GM18861 (cell line): ENCODE results near the gene ADAP1.
"Not testable (repeated sequence)": the region's sequence is repeated elsewhere in the genome, so short reads cannot be mapped to it uniquely, and the experiment has no call there.

Experiments used
- ATAC-seq: cut with Tn5 transposase; IDR thresholded peaks from one replicate; pipeline ENCODE4 v1.9.1; 2021; ENCODE audit not compliant: unreplicated experiment

The ADAP1 gene

DNA sequence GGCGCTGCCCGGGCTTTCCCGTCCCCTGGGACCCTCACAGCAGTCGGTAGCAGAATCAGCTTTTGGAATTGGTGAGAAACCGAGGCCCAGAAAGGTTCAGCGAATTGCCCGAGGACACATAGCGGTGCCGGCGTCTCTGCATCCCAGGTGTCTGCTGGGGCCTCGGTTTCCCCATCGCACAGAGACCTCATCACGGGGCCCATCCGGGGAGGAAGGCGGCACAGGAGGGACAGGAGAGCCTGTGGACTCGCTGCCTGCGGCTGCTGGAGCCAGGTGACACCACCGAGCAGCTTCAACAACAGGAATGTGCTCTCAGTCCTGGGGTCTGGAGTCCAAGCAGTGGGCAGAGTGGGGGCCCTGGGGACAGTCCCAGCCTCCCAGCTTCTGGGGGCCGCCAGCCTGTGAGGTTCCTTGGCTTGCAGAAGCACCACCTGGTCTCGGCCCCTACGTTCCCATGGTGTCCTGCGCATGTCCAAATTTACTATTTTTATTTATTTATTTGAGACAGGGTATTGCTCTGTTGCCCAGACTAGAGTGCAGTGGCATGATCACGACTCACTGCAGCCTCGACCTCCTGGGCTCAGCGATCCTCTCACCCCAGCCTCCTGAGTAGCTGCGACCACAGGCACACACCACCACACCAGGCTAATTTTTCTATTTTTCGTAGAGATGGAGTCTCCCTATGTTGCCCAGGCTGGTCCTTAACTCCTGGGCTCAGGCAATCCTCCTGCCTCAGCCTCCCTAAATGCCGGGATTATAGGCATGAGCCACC, 21.4 kb upstream of the ADAP1 start:
- ATAC-seq, result no peak

DNA sequence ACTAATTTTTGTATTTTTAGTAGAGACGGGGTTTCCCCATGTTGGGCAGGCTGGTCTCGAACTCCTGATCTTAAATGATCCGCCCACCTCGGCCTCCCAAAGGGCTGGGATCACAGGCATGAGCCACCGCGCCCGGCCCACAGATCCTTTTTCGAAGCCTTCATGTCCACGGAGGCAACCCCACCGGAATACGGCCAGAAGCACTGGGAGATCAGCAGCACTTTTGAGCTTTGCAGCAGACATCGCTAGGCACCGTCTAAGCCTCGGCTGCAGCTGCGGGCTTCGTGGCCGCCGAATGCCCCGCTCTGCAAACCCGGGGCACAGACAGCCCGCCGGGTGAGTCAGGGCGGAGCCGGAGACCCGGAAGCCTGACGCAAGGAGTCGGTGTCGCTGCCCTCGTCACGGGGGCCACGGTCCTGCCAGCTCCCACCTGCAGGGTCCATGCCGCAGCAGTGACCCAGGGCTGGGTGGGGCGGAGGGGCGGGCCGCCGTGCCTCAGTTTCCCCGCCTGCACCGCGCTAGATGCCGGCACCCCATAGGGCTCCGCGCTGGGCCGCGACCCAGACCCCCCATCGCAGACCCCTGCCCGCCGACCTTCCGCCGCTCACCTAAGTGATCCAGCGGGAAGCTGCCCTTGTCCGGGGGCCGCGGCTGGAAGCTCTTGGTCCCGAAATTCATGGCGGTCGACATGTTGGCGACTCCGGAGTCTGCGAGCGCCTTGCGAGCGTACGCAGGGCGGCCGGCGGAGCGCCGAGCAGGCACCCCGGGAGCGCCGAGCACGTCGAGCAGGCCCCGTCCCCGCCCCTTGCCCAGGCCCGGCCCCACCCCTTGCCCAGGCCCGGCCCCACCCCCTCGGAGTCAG, 20.6 kb upstream of the ADAP1 start, which contains the start of gene COX19:
Gene COX19 (minus strand): TSS at position 730 of the 862 bp plus-strand sequence. CDS start 40 bp downstream, at position 690.
- peak; percentile 31 for ATAC-seq

DNA sequence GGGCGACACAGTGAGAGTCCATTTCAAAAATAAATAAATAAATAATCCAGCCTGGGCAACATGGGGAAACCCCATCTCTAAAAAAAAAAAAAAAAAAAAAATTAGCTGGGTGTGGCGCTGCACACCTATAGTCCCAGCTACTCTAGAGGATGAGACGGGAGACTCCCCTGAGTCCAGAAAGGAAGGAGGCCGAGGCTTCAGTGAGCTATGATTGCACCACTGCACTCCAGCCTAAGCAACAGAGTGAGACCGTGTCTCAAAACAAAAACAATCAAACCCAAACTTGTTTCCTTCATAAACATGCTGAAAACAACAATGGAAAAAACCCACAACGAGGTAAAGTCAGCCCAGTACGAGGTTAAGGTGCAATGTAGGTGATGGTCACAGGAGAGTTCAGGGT, 19.7 kb upstream of the ADAP1 start:
- no peak for ATAC-seq

- ATAC-seq, result no peak
Measured at GRCh38 chr7:973312-973711, 18.8 kb upstream of the ADAP1 start.

DNA sequence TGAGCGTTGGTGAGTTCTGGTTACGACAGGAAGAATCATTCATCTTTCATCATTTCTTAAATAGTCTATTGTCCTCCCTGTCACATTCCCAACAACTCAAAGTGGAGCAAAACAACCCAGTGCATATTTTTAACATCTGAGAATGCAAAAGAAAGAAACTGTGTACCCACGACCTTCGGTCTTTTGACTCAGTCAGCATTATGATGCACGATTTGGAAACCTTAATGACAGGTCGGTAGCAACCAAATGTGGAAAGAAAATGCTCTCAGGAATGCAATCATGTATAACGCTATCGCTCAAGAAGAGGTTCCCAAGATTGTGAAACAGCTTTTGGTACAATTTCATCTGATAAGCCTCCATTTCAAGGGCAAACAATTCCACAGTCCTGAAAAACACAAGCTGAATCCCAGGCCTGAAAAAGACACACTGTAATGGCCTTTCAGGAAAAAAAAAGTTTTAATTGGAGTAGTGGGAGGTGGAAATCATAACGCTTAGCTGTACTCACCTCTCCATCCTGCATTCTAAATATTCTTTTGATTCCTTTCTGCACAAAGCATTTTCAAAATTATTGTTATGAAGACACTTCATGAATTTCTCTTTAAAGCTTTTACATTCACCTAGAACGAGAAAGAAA, 18.3 kb upstream of the ADAP1 start:
- ATAC-seq, result no peak

GRCh38 chr7:972110-972509, 17.6 kb upstream of the ADAP1 start:
- ATAC-seq, result no peak

GRCh38 chr7:970744-971143, 16.3 kb upstream of the ADAP1 start:
- ATAC-seq, result no peak

DNA sequence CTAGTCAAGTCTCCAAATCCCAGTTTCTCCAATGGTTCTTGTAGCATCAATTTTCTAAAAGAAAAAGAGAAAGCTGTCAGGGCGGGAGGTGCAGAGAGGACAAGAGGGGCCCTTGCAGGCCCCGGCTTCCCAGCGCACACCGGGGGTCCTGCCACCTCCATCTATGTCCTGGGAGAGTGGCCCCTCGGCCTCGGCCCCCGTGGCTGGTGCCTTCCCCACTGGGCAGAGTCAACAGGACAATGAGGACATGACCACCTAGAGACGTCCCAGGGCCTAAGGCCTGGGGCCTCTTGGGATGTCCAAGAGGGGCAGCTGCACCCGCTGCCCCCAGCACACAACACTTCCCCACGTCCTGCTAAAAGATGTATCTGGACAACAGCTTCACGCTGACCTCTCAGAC, 14.9 kb upstream of the ADAP1 start:
- ATAC-seq, result no peak

GRCh38 chr7:968205-969105, 14.0 kb upstream of the ADAP1 start:
- ATAC-seq, result no peak

GRCh38 chr7:967361-968082, 13.0 kb upstream of the ADAP1 start:
- ATAC-seq, result no peak

GRCh38 chr7:966291-967069, 12.0 kb upstream of the ADAP1 start:
- ATAC-seq, result no peak

DNA sequence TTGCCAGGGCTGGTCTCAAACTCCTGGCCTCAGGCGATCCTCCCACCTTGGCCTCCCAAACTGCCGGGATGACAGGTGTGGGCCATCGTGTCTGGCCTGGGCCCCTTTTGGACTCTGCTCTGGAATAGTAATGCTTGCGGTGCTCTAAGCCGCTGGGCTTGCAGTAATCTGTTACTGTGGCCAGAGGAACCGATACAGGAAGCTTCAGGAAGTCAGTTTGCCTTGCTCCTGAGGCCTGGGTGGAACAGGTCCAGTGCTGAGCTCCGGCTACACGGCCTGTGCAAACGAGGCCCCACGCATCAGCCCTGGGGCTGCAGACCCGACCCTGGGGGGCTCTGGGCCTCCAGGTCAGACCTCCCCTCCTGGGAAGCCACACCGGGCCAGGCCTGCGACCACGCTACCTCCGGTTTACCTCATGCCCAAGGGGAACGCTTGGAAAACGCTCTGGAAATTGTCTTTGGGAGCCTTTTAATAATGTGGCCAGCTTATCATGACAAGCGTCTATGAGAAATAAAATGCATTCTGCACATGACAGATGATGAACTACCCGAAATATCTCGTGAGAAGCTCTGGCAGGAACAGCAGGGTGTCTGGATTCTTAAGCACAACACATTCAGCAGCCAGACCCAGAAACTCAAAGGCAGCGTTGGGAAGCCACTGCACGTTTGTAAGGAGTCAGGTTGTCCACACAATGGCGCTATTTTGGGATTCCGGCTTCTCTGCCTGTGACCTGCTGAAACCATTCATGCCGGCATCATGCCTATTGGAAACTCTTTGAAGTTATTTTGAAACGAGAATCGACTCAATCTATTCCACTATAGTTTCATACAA, 10.1 kb upstream of the ADAP1 start:
- no peak for ATAC-seq

- no peak for ATAC-seq
Measured at GRCh38 chr7:963236-964078, 9.0 kb upstream of the ADAP1 start.

- no peak for ATAC-seq
Measured at GRCh38 chr7:962401-963081, 8.1 kb upstream of the ADAP1 start.

DNA sequence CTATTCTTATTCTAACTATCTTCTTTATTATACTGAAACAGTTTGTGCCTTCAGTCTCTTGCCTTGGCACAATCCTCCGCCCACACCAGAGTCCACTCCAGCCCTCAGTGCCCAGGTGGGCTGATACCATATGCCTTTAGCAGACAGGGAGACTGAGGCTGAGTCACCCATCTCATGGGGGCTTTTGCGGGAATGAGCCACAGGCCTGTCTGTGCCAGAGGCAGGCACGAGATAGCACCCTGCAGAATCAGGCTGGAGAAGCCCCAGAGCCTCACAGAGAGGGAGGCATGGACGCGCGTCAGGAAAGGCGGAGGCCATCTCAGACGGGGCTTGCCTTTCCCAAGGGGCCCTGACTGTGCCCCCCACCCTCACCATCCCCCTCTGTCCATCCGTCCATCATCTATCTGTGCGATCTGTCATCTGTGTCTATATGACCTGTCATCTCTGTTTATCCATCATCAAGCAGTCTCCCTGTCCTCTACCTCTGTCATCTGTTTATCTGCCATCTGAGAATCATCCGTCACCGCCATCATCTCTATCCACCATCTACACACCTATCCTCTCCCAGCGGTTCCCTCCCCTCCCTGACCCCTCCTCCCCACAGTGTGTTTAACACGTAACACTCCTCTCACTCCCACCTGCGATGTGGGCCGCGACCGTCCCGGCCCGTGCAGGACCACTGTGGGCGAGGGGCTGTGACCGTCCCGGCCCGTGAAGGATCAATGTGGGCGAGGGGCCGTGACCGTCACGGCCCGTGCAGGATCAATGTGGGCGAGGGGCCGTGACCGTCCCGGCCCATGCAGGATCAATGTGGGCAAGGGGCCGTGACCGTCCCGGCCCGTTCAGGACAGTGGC, 7.3 kb upstream of the ADAP1 start:
- no peak for ATAC-seq

- ATAC-seq, result not testable (repeated sequence)
Measured at GRCh38 chr7:960972-961371, 6.5 kb upstream of the ADAP1 start.
